Activated CD4-positive, alpha-beta T cell treated with anti-CD3 and anti-CD28 coated beads, Interleukin-2, amount 50 U/mL, for 16 hours (primary cell): ENCODE data around the gene TCERG1L.
"Not testable (repeated sequence)": the region's sequence is repeated elsewhere in the genome, so short reads cannot be mapped to it uniquely, and the experiment has no call there.

ENCODE experiments used
- DNase-seq: peaks from one replicate; pipeline ENCODE4 v3.0.0-alpha.2; 2020

The TCERG1L gene

DNA sequence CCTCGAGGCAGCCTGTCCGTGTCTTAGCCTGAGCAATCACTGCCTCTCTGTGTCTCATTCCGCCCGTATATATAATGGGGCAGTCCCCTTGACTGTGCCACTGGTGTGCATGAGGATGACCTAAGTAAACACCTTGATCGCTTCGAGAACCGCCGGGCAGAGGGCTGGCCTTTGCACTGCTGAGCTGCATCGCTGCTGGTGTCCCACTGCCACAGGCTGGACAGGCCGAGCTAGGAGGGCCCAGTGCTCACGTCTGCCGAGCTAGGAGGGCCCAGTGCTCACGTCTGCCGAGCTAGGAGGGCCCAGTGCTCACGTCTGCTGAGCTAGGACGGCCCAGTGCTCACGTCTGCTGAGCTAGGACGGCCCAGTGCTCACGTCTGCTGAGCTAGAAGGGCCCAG, 232.6 kb downstream of the TCERG1L start:
- DNase-seq = not testable (repeated sequence)

DNA sequence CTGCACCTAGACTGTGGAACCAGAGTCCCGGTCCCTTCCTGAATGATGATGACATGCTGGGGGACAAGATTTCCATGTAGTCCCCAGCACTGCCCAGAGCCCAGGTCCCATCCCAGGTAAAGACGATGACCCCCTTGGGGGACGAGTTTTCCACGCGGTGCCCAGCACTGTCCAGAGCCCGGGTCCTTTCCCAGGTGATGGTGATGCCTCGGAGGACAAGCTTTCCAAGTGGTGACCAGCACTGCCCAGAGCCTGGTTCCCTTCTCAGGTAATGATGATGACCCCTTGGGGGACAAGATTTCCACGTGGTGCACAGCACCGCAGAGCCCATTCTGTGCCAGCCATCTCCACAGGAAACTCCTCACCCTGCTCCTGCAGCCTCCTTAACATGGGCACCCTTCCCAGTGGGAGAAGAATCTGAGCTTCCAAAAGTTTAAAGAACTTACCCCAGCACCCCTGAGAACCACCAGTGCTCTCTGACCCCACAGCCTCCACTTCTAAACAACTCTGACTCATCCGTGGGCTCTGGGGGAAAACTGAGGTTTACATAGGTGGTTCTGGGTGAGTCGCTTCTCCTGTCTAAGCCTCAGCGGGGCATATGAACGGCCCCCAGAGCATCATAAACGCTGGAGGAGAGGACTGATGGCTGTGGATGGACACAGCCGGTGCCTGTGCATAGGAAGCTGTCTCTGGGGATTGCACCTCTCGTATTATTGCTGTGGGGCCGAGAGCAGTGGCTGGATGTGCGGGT, 233.2 kb downstream of the TCERG1L start:
- no peak for DNase-seq

DNA sequence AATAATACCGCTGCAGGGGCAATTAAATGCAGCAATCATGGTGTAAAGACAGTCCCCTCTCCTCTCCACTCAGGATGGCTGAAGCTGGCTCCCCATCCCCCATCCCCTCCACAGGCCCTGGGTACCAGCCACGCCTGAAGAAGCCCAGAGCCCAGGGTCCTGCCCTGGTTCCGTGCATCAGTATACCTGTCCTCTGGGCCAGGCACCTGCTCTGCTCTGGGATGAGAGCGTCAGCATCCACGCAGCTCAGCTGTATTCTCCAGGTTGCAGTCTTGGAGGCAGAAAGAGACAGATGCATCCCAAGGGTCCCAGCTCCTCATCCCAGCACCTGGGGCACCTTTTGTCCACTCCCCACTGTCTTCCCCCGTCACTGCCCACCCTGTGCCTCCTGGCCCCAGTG, 233.8 kb downstream of the TCERG1L start:
- no peak for DNase-seq

DNA sequence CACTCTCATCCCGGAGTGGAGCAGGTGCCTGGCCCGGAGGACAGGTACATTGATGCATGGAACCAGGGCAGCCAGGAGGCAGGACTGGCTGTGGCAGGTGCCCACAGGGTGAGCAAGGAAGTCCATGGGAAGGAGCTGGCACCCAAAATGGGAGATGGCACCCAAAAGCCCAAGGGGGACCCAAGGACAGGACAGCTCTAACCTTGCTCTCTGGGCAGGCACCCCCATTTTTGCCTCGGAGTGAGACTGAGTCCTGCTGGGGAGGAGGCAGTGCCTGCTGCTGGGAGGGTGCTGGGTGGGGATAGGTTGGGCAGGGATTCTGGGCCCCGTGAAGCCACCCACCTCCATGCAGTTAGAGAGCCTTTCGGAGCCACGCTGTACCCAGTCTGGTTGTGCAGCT, 234.5 kb downstream of the TCERG1L start:
- no peak for DNase-seq

DNA sequence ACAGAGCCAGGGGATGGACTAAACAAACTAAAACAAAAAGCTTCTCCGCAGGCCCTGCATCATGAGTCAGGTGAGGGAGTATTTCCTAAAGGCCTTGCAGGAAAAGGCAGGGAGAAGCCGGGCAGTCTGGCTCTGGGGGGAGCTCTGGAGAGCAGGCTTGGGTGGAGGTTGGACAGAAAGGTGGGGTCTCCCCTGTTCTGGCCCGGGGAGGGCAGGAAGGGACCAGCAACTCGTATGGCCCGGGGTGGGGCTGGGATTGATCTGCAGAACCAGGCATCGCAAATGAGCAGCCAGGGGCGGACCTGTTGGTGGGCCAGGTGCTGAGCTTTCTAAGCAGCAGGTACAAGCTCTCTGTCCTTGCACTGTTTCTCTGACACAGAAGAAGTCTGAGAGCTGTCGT, 235.2 kb downstream of the TCERG1L start:
- DNase-seq = no peak

DNA sequence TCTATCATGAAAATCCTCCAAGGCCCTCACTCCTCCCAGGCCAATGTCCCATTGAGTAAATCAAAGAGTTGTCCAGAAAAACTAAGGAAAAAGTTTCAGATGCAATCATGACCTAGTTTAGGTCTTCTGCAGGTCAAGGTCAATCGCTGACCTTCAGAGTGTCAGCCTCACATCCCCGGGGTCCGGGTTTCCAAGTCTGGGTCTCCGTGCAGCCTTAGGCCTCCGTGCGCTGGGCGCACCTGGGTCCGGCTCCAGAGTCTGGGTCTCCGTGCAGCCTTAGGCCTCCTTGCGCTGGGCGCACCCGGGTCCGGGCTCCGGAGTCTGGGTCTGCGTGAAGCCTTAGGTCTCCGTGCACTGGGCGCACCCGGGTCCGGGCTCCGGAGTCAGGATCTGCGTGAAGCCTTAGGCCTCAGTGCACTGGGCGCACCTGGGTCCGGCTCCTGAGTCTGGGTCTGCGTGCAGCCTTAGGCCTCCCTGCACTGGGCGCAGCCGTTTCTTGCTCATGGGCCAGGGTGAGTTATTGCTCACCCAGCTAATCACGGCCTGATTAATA, 236.2 kb downstream of the TCERG1L start:
- no peak for DNase-seq

DNA sequence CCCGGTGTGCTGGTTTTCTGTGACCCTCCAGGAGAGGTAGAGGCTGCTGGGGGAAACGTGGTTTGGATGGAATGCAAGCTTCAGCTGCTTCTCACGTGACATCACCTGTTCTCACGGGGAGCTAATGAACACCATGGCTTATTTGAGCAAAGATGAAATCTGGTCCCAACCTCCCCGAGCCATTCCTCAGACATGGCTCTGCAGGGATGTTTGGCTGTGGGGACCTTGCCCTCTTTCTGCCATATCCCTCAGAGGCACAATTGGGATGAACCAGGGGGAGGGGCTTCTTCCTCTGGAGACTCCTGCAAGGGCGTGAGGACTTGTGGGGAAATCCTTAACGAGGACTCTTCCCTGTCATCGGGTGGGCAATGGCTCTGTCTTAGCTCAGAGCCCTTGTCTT, 236.8 kb downstream of the TCERG1L start:
- no peak for DNase-seq

DNA sequence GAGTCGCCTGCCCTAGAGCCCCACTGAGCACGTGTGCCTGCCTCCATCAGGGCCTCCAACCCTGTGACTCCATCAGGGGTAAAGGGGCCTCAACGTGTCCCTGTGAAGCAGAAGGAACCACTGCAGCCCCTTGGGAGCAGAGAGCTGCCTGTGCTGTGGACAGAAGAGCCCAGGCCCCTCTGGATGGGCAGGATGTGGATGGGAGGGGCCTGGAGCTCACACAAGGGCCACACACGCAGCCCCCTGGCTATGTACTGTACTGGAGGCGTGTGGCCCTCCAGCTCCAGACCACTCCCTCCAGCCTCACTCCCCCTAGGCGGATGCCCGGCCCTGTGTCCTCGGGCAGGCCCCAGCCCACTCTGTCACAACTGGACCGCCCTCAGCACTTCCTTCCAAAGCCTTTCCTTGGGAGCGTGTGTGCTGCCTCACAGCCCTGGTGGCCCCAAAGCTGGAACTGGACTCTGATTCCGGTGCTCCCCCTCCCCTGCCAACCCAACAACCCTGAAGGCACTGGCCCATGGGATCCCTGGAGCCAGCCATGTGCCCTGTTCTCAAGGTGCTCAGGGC, 238.0 kb downstream of the TCERG1L start:
- DNase-seq = no peak

DNA sequence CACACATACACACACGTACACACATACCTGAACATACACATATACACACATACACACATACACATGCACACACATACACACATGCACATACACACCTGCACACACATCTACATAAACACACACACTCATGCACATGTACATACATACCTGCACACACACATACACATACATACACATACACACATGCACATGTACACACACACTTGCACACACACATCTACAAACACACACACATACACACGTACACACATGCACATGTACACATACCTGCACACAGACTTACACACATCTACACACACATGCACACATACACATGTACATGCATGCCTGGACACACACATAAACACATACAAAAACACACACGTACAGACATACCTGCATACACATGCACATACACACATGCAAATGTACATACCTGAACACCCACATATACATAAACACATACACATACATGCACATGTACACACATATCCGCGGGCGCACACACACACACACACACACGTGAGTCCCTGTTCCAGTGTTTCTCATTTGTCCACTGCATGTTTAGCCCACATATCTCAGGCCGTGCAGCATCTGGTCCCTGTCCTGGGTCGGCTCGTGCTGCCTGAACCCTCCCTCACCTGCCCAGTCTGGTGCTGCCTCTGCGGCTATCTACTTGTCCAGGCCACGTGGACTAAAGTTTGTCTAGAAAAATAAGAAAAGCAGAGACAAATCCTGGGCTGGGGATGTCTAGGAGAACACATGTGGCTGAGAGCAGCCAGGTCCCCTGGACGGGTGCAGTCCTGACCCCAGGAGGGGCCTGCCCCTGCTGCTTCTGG, 238.7 kb downstream of the TCERG1L start:
- DNase-seq = no peak

DNA sequence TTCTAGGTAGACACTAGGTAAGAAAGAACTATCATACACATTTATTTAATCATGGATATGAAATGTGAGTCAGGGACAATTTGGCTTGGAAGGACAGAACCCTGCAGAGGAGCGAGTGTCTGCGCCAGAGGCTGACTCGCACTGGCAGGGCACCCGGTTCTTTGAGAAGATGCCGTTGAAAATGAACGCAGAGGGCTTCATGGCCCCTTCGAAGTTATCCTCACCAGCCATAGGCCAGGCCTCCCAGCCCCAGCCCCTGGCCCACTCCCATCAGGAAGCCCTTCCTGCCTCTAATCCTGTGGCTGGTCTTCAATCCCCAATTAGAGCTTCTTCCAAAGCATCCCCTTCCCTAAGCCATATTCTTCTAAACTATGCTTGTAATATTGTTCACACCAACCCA, 239.8 kb downstream of the TCERG1L start:
- no peak for DNase-seq

DNA sequence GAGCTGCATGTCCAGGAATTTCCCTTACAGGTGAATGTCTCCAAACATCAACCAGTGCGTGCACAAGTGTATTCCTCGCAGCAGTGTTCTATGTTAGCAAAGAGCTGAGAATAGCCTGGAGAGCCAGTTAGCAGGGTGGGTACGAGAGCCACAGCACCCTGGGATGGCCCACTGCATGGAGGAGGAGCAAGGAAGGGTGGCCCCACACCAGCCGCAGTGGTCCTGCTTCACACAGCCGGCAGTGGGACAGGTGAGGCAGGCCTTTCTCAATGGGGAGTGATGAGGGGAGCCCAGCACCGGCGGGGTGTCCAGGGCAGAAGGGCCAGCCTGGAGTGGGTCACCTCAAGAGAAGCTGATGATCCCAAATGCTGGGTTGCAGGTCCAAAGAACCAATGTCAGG, 240.7 kb downstream of the TCERG1L start:
- DNase-seq = no peak

DNA sequence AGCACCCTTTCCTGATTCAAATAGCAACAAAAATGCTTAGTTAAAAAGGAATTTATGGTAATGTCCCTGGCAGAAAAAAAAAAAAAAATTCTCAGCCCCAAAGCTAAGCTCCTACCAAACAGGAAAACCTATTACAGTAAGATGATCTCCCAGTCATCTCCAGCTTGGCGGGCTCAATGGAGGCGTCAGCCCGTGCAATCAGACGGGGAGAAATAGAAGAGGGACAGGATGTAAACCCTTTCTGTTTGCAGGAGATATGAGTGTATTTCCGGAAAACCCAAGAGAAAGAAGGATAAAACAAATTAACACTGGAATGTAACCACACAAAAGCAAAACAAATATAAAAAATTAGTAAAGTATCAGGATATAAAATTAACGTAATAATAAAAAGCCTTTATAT, 242.8 kb downstream of the TCERG1L start:
- no peak for DNase-seq

DNA sequence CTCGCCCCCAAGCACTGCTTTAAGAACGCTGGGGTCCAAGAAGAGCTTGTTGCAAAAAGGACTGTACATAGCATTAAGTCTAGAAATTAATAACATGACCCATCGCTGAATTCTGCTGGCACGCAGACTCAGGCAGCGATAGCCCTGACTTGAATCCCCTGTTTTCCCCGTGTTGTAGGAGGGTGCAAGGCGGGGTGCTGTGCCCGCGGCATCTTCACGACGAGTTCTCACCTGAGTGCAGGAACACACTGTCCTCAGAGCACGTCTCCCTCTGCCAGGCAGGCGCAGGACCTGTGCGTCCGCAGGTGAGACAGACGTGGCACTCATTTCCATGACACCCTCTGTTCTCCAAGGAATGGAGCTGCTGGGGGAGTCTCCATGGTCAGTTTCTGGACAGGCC, 243.2 kb downstream of the TCERG1L start:
- no peak for DNase-seq

DNA sequence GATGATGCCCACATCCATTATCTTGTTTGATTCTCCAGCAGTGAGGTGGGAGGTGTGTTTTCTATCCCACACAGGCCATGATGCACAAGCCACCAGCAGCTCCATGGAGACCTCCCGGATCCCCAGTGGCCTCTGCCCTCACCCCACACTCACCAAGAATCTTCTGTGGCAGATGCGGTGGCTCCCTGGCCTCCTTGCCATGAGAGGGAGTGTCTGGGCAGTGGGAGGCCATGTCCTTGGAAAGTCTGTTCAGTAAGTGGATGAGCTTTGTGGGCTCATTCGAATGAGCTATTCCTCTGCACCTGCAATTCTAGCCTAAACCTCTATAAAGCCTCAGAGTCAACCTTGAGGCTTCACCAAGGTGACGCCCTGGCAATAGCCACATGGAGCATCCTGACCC, 243.8 kb downstream of the TCERG1L start:
- no peak for DNase-seq

DNA sequence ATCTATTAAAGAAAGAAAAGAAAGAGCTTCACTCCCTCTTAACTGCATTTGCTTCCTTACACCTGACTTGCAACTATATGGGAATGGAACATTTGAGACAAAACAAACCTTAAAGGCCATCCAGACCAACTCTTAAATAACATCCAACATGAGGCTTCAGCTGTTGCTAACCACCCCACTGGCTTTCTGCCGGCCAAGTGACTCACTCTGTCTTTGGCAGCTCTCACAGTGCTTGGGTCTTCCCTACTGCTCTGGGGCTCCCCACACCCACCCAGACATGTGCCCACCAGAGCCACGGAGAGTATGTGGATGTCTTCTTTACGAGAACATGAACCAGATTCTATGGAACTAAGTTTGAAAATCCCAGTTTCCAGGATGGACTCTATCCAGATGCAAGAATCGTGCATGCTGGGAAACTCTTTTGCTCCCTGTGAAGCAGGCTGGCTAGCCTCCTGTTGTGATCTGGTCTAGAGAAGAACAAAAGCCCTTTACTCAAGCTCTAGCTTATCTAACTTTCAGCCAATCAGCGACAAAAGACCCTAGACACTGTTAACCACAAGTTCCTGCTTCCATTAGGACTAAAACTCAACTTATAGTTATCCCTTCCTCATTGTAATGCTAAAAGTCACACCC, 245.7 kb downstream of the TCERG1L start:
- DNase-seq = no peak

DNA sequence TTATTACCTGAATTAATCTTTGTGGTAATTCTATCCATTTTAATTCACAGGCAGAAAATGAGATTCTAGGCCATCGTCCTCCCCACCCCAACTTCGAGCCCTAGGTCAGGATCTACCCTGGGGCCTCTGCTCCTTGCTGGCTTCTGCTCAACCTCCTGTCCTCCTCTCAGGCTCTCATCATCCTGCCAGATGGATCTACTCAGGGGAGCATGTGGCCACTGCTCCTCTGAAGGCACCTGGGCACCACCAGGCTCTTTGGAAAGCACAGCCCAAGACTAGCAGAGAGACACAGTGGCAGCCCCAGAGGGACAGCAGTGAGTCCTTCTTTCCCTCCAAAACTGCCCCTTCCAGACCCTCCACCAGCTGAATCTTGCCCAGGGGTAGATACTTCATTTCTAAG, 248.2 kb downstream of the TCERG1L start:
- DNase-seq = no peak

DNA sequence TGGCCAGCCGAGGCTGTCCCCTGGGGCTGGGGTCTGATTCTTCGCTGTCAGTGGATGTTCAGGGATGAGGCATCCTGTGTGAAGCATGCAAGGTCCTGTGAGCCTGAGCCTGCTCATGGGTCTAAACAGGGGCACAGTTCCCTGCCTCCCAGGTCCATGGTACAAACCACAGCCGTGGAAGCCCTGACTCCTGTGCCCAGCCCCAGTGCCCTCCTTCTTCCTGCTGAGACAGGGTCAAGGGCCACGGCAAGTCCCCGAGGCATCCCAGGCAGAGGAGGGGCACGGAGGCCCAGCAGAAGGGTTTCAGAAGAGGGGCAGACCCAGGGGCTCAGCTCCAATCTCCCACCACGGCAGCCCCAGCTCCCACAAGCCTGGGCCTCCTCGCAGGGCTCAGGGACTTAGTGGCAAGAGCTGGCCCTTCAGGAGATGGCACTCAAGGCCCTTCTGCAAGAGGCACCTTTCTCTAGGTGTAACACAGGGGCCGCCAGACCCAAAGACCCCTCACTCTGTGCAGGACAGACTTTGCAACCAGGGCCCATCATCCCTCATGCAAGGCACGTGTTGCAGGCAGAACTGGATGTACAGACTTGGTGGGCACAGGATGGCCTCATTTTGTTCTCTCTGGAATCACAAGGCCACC, 248.8 kb downstream of the TCERG1L start:
- DNase-seq = no peak

DNA sequence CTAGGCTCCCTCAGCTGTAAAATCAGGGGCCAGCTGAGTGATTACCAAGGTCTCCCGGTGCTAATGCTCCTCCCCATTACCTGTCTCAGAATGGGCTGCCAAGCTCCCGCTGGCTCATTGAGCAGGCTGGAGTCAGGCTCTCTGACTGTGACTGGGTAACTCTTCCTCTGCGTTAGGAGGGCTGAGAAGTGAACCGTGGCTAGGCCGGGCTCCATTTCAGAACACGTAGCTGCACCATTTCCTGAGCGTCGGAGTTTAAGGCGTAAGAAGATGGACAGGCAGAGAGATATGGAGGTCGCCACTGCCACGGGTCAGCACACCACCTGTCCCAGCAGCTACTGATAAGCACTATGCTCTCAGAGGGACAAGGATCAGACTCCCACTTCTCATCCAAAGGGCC, 250.3 kb downstream of the TCERG1L start:
- DNase-seq = no peak

DNA sequence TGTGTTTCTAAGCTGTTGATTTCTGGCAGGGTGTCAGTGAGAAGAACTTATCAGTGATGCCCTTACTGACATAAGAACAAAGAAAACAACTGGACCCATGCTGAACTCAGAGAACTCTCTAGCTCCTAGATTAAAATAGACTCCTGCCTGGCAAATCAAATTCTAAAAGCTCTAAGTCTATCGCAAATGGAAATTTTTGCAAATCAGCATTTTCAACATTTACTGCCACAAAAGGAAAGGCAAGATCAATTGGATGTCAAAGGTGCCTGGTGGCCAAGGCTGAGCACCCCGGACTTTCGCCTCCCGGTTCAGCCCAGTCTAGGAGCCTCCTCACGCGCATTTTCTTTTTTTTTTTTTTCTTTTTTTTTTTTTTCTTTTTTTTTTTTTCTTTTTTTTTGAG, 251.6 kb downstream of the TCERG1L start:
- no peak for DNase-seq

DNA sequence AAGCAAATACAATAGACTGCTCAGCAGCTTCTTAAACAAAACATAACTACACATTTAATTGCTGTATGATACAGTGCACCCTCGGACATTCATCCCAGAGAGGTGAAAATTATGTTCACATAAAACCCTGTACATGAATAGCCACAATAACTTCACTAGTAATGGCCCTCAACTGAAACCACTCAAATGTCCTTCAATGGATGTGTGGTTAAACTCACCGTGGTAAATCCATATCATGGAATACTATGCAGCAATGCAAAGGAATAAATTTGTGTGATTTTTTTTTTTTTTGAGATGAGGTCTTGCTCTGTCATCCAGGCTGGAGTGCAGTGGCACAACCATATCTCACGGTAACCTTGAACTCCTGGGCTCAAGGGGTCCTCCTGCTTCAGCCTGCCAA, 252.7 kb downstream of the TCERG1L start:
- no peak for DNase-seq

DNA sequence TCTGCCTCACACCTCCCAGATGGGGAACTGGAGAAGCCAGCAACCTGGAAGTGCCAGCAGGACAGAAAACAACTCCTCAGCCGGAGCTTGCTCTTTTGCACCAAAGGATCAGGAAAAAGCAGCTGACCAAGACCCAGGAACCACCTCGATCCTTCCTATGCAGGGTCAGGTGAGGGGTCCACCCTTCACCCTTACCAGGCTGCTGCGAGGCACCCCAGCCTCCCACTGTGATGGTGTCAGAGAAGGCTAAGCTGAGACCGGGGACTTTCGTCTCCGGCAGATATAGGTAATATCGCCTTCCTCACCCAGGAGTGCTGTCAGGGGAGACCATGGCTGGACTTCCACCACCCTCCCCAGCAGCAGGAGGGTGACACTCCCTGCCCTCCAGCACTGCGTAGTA, 254.7 kb downstream of the TCERG1L start:
- no peak for DNase-seq

DNA sequence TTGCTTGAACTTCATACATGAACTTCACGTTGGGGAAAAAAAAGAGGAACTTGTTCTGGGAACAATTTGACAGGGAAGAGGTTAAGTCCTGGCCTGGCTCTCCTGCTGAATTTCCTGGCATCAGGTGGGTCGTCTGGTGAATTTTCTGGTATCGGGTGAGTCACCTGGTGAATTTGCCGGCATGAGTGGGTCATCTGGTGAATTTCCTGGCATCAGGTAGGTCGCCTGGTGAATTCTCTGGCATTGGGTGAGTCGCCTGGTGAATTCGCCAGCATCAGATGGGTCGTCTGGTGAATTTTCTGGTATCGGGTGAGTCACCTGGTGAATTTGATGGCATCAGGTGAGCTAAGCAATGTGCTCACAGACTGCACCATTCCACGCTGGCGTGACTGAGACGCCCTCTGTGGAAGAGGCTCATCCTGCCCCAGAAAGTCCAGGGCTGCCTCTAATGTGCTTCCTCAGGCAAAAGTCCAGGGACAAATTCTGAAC, 255.4 kb downstream of the TCERG1L start:
- DNase-seq = no peak

DNA sequence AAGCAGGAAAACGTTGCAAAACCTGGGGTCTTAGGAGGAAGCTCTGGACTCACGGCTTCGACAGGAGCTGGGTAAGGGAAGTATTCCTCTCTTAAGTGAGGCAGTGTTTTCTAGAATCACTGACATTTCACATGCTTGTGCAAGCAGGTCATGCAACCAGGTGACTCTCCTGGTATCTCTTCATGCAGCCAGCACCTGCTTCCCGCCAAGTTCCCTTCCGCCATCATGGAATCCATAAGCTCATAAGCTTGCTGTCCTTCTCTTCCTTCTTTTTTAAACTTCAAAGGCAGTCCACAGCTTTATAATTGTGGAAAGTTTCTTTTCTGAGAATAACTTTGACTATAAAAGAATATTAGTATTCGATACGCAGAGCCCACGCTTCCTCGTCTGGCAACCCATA, 256.1 kb downstream of the TCERG1L start:
- no peak for DNase-seq
